ENCODE results near the gene PTGES3L.
A peak's percentile ranks its signal among the peaks of the same experiment; 100 is the strongest.
"Not testable (repeated sequence)": the region's sequence is repeated elsewhere in the genome, so short reads cannot be mapped to it uniquely, and the experiment has no call there.

The PTGES3L gene

GRCh38 chr17:43013296-43013695 lies 33.4 kb upstream of the PTGES3L start:
- H3K9ac ChIP-seq (ENCODE audit: low read depth in 1 of 2, low read length in 2 of 2) = no peak overlapping the region
- peaks cover 24 to 29% of the 10 kb centered on the region in 2 donors for H3K4me1 ChIP-seq (ENCODE audit: control insufficient read depth in 1 of 2, insufficient read depth in 2 of 2, low read length in 2 of 2)
- peaks cover 30 to 34% of the 10 kb centered on the region in 2 donors for H3K36me3 ChIP-seq (ENCODE audit: control insufficient read depth in 1 of 2, insufficient read depth in 2 of 2, low read length in 2 of 2)
- no peaks in the 10 kb centered on the region for H3K27me3 ChIP-seq (ENCODE audit: control insufficient read depth in 1 of 2, insufficient read depth in 2 of 2, low read length in 2 of 2)
- no peaks in the 10 kb centered on the region for H3K9me3 ChIP-seq (ENCODE audit: control insufficient read depth in 1 of 2, low read length in 2 of 2)
- no peak overlapping the region for H3K4me3 ChIP-seq (ENCODE audit: low read depth in 1 of 2, low read length in 2 of 2)
- H3K27ac ChIP-seq (ENCODE audit: low read depth, low read length) = no peak overlapping the region

DNA sequence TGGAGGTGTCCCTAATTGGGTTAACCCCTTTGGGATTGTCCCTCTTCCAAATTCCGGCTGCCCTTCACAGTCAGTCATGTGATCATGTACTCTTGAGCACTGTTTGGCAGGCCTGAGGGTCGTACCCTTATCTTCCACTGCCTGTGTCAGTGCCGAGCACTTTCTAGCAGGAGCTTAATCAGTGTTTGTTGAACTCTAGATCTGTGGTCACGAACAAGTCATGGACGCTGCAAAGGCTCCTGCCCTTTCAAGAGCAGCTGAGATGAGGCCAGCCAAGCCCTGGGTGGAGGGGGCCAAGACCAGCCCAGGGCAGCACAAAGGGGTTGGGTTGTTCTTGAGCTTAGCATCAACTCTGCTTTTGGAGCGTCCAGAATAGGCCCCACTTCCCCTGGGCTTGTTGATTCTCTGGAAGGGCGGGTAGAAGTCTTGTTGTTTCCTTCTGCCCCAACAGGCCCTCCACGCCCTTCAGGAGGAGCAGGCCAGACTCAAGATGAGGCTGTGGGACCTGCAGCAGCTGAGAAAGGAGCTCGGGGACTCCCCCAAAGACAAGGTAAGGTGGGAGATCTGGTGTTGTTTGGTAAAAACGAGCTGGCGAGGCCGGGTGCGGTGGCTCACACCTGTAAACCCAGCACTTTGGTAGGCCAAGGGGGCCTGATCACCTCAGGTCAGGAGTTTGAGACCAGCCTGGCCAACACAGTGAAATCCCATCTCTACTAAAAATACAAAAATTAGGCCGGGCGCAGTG lies 32.0 kb upstream of the PTGES3L start:
- peak overlapping the region in 1 of 2 donors; percentile 34 for H3K9ac ChIP-seq (ENCODE audit: low read depth in 1 of 2, low read length in 2 of 2)
- no peaks in the 10 kb centered on the region for H3K9me3 ChIP-seq (ENCODE audit: control insufficient read depth in 1 of 2, low read length in 2 of 2)
- H3K27me3 ChIP-seq (ENCODE audit: control insufficient read depth in 1 of 2, insufficient read depth in 2 of 2, low read length in 2 of 2) = no peaks in the 10 kb centered on the region
- no peak overlapping the region for H3K27ac ChIP-seq (ENCODE audit: low read depth, low read length)
- no peak overlapping the region for H3K4me3 ChIP-seq (ENCODE audit: low read depth in 1 of 2, low read length in 2 of 2)
- H3K36me3 ChIP-seq (ENCODE audit: control insufficient read depth in 1 of 2, insufficient read depth in 2 of 2, low read length in 2 of 2) = peaks cover 30 to 33% of the 10 kb centered on the region in 2 donors
- H3K4me1 ChIP-seq (ENCODE audit: control insufficient read depth in 1 of 2, insufficient read depth in 2 of 2, low read length in 2 of 2) = peaks cover 24 to 26% of the 10 kb centered on the region in 2 donors

- Histone ChIP-seq H3K9ac (ENCODE audit: low read depth in 1 of 2, low read length in 2 of 2) (peak overlapping the region in 1 of 2 donors; percentile 13), H3K27me3 (ENCODE audit: control insufficient read depth in 1 of 2, insufficient read depth in 2 of 2, low read length in 2 of 2) (no peaks in the 10 kb centered on the region), H3K9me3 (ENCODE audit: control insufficient read depth in 1 of 2, low read length in 2 of 2) (no peaks in the 10 kb centered on the region), H3K27ac (ENCODE audit: low read depth, low read length) (peak overlapping the region; percentile 7), H3K4me1 (ENCODE audit: control insufficient read depth in 1 of 2, insufficient read depth in 2 of 2, low read length in 2 of 2) (peaks cover 19% of the 10 kb centered on the region in 2 donors), H3K4me3 (ENCODE audit: low read depth in 1 of 2, low read length in 2 of 2) (no peak overlapping the region), H3K36me3 (ENCODE audit: control insufficient read depth in 1 of 2, insufficient read depth in 2 of 2, low read length in 2 of 2) (peaks cover 23 to 27% of the 10 kb centered on the region in 2 donors)
Measured at GRCh38 chr17:43010667-43011308, 30.9 kb upstream of the PTGES3L start.

DNA sequence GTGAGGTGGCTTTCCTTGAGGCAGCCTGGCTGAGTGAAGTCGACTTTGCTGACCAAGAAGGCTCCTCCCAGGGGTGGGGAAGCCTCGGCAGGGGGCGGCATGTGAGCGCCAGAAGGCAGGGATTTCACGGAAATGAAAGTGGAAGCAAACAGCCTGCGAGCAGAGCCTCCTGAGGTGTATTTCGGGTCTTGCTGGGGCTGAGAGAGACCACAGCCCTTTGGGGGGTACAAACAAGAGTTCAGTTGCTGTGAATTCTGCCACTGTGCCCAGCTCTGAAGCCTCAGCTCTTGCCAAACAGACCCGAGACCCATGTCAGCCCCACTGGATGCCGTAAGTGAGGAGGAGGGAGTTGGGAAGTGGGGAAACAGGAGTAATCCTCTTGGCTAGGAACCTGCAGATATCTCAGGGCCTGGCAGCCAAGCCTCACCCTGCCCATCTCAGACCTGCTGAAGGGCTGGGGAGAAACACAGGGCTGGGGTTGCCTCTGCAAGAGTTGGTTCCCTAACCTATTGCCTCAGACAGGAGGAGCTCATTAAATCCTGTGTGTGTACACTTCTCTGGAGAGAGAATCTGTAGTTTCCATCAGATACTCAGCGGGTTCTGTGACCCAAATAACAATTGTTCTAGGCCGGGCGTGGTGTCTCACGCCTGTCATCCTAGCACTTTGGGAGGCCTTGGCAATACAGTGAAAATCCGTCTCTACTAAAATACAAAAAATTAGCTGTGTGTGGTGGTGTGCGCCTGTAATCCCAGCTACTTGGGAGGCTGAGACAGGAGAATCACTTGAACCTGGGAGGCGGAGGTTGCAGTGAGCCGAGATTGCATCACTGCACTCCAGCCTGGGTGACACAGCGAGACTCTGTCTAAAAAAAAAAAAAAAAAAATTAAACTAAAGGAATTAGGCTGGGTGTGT lies 27.0 kb upstream of the PTGES3L start, which contains the start of gene IFI35:
TSS of gene IFI35 (plus strand) at position 146 of the 913 bp plus-strand sequence. CDS start at position 310, 164 bp downstream.
- Histone ChIP-seq H3K9me3 (ENCODE audit: control insufficient read depth in 1 of 2, low read length in 2 of 2) (no peaks in the 10 kb centered on the region), H3K27me3 (ENCODE audit: control insufficient read depth in 1 of 2, insufficient read depth in 2 of 2, low read length in 2 of 2) (no peaks in the 10 kb centered on the region), H3K9ac (ENCODE audit: low read depth in 1 of 2, low read length in 2 of 2) (peak within 1 kb of the TSS; percentile 94 to 96), H3K27ac (ENCODE audit: low read depth, low read length) (peak within 1 kb of the TSS; percentile 89), H3K4me3 (ENCODE audit: low read depth in 1 of 2, low read length in 2 of 2) (peak within 1 kb of the TSS; percentile 92), H3K4me1 (ENCODE audit: control insufficient read depth in 1 of 2, insufficient read depth in 2 of 2, low read length in 2 of 2) (peaks cover 15 to 17% of the 10 kb centered on the region in 2 donors), H3K36me3 (ENCODE audit: control insufficient read depth in 1 of 2, insufficient read depth in 2 of 2, low read length in 2 of 2) (peaks cover 5 to 17% of the 10 kb centered on the region in 2 donors)

- Histone ChIP-seq H3K36me3 (ENCODE audit: control insufficient read depth in 1 of 2, insufficient read depth in 2 of 2, low read length in 2 of 2) (peaks cover 19 to 36% of the 10 kb centered on the region in 2 donors), H3K27ac (ENCODE audit: low read depth, low read length) (no peak overlapping the region)
Measured at GRCh38 chr17:43003542-43004172, 23.8 kb upstream of the PTGES3L start.

DNA sequence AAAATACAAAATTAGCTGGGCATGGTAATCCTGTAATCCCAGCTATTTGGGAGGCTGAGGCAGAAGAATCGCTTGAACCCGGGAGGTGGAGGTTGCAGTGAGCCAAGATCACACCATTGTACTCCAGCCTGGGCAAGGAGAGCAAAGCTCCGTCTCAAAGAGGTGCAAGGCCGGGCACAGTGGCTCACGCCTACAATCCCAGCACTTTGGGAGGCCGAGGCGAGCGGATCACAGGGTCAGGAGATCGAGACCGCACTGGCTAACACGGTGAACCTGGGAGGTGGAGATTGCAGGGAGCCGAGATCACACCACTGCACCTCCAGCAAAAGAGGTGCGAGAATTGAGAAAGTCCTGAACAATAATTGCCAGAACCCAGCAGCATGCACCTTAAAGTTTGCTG lies 21.0 kb upstream of the PTGES3L start:
- not testable (repeated sequence) for H3K27ac ChIP-seq (ENCODE audit: low read depth, low read length); H3K4me3 ChIP-seq (ENCODE audit: low read depth in 1 of 2, low read length in 2 of 2); H3K27me3 ChIP-seq (ENCODE audit: control insufficient read depth in 1 of 2, insufficient read depth in 2 of 2, low read length in 2 of 2); H3K9me3 ChIP-seq (ENCODE audit: control insufficient read depth in 1 of 2, low read length in 2 of 2)
- peaks cover 19 to 27% of the 10 kb centered on the region in 2 donors for H3K4me1 ChIP-seq (ENCODE audit: control insufficient read depth in 1 of 2, insufficient read depth in 2 of 2, low read length in 2 of 2)
- H3K9ac ChIP-seq (ENCODE audit: low read depth in 1 of 2, low read length in 2 of 2) = peak overlapping the region in 1 of 2 donors; percentile 18
- H3K36me3 ChIP-seq (ENCODE audit: control insufficient read depth in 1 of 2, insufficient read depth in 2 of 2, low read length in 2 of 2) = peaks cover 19 to 36% of the 10 kb centered on the region in 2 donors

More at GRCh38 chr17:43003542-43004172, 23.8 kb upstream of the PTGES3L start:
- Histone ChIP-seq H3K4me3 (ENCODE audit: low read depth in 1 of 2, low read length in 2 of 2) (no peak overlapping the region), H3K27me3 (ENCODE audit: control insufficient read depth in 1 of 2, insufficient read depth in 2 of 2, low read length in 2 of 2) (no peaks in the 10 kb centered on the region), H3K4me1 (ENCODE audit: control insufficient read depth in 1 of 2, insufficient read depth in 2 of 2, low read length in 2 of 2) (peaks cover 11 to 16% of the 10 kb centered on the region in 2 donors), H3K9me3 (ENCODE audit: control insufficient read depth in 1 of 2, low read length in 2 of 2) (no peaks in the 10 kb centered on the region), H3K9ac (ENCODE audit: low read depth in 1 of 2, low read length in 2 of 2) (no peak overlapping the region)

DNA sequence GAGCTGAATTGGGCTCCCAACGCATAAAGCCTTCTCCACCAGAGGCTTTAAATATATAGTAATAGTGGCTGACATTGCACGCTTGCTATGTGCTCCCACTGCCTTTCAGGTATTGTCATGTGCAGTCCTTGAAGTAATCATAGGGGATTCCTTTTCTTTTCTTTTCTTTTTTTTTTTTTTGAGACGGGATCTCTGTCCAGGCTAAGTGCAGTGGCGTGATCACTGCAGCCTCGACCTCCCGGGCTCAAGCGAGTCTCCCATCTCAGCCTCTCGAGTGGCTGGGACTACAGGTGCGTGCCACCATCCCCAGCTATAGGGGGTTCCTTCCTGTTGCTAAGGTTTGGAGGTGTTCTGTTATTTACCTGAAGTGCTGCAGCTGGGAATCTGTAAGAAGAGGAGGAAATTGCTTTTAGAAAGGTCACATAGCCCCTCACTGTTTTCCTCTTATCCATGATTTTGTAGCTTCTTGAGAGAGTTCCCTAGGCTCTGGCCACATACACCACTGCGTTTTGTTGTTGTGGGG lies 19.2 kb upstream of the PTGES3L start:
- H3K36me3 ChIP-seq (ENCODE audit: control insufficient read depth in 1 of 2, insufficient read depth in 2 of 2, low read length in 2 of 2) = peaks cover 19 to 36% of the 10 kb centered on the region in 2 donors
- peak overlapping the region; percentile 95 to 97 for H3K9ac ChIP-seq (ENCODE audit: low read depth in 1 of 2, low read length in 2 of 2)
- H3K4me3 ChIP-seq (ENCODE audit: low read depth in 1 of 2, low read length in 2 of 2) = peak overlapping the region; percentile 96 to 97
- H3K27me3 ChIP-seq (ENCODE audit: control insufficient read depth in 1 of 2, insufficient read depth in 2 of 2, low read length in 2 of 2) = no peaks in the 10 kb centered on the region
- H3K27ac ChIP-seq (ENCODE audit: low read depth, low read length) = peak overlapping the region; percentile 90
- H3K9me3 ChIP-seq (ENCODE audit: control insufficient read depth in 1 of 2, low read length in 2 of 2) = no peaks in the 10 kb centered on the region
- H3K4me1 ChIP-seq (ENCODE audit: control insufficient read depth in 1 of 2, insufficient read depth in 2 of 2, low read length in 2 of 2) = peaks cover 19 to 27% of the 10 kb centered on the region in 2 donors

GRCh38 chr17:42997984-42998938 lies 18.4 kb upstream of the PTGES3L start, which contains the start of gene RPL27:
Gene RPL27, plus strand, starts transcription at chr17:42998419. Its CDS starts 332 bp downstream, at chr17:42998751.
- H3K9ac ChIP-seq (ENCODE audit: low read depth in 1 of 2, low read length in 2 of 2) = peak within 1 kb of the TSS; percentile 95 to 97
- H3K4me1 ChIP-seq (ENCODE audit: control insufficient read depth in 1 of 2, insufficient read depth in 2 of 2, low read length in 2 of 2) = peaks cover 19 to 27% of the 10 kb centered on the region in 2 donors
- peak within 1 kb of the TSS; percentile 90 for H3K27ac ChIP-seq (ENCODE audit: low read depth, low read length)
- H3K27me3 ChIP-seq (ENCODE audit: control insufficient read depth in 1 of 2, insufficient read depth in 2 of 2, low read length in 2 of 2) = no peaks in the 10 kb centered on the region
- no peaks in the 10 kb centered on the region for H3K9me3 ChIP-seq (ENCODE audit: control insufficient read depth in 1 of 2, low read length in 2 of 2)
- H3K4me3 ChIP-seq (ENCODE audit: low read depth in 1 of 2, low read length in 2 of 2) = peak within 1 kb of the TSS; percentile 96 to 97
- H3K36me3 ChIP-seq (ENCODE audit: control insufficient read depth in 1 of 2, insufficient read depth in 2 of 2, low read length in 2 of 2) = peaks cover 17 to 36% of the 10 kb centered on the region in 2 donors

Measured in duodenal mucosa (tissue), 2 donors.